Hepatocyte (in vitro differentiated cells): ENCODE results near the gene TTC8. TPM values are rescaled to one million over a fixed set of nuclear protein-coding genes. Genes with fewer than 3 reads are reported as not detected.

Experiments used
- DNase-seq: peaks from one replicate; pipeline ENCODE4 v3.0.0-alpha.2; 2016; ENCODE audit warnings: low spot score
- H2AFZ ChIP-seq: fragments of 200-600 bp; sonication (generic); 2 replicates; pipeline ENCODE4 v1.6.0; 2016; ENCODE audit warnings: antibody characterized with exemption, mild to moderate bottlenecking
- H3K27ac ChIP-seq: fragments of 200-600 bp; sonication (generic); 2 replicates; pipeline ENCODE4 v1.5.1; 2016; ENCODE audit warnings: mild to moderate bottlenecking
- H3K27me3 ChIP-seq: fragments of 200-600 bp; sonication (generic); 2 replicates; pipeline ENCODE4 v1.6.1; 2016
- H3K36me3 ChIP-seq: fragments of 200-600 bp; sonication (generic); replicated peaks from 2 replicates; pipeline ENCODE4 v1.5.1; 2016; ENCODE audit warnings: low read depth; ENCODE audit not compliant: insufficient read depth
- H3K4me1 ChIP-seq: fragments of 200-600 bp; sonication (generic); 2 replicates; pipeline ENCODE4 v1.5.1; 2016; ENCODE audit warnings: mild to moderate bottlenecking, moderate library complexity; ENCODE audit not compliant: insufficient read depth
- H3K4me2 ChIP-seq: fragments of 200-600 bp; sonication (generic); 2 replicates; pipeline ENCODE4 v1.6.0; 2016
- H3K4me3 ChIP-seq: fragments of 200-600 bp; sonication (generic); 2 replicates; pipeline ENCODE4 v1.5.1; 2016; ENCODE audit warnings: mild to moderate bottlenecking
- H3K79me2 ChIP-seq: fragments of 200-600 bp; sonication (generic); 2 replicates; pipeline ENCODE4 v1.6.0; 2017; ENCODE audit warnings: mild to moderate bottlenecking
- H3K9me2 ChIP-seq: fragments of 200-600 bp; sonication (generic); replicated peaks from 2 replicates; pipeline ENCODE4 v1.6.0; 2017; ENCODE audit warnings: mild to moderate bottlenecking; ENCODE audit not compliant: insufficient read depth
- H3K9me3 ChIP-seq: fragments of 200-600 bp; sonication (generic); 2 replicates; pipeline ENCODE4 v1.5.1; 2016; ENCODE audit warnings: low read depth, mild to moderate bottlenecking
- H4K20me1 ChIP-seq: fragments of 200-600 bp; sonication (generic); 2 replicates; pipeline ENCODE4 v1.6.0; 2016; ENCODE audit warnings: mild to moderate bottlenecking; ENCODE audit not compliant: insufficient read depth, poor library complexity, severe bottlenecking
- EZH2 ChIP-seq: fragments of 200-600 bp; sonication (generic); IDR thresholded peaks from 2 replicates; pipeline ENCODE4 v1.6.1; 2016; ENCODE audit warnings: antibody characterized with exemption, mild to moderate bottlenecking, borderline replicate concordance
- EZH2phosphoT487 ChIP-seq: fragments of 200-600 bp; sonication (generic); IDR thresholded peaks from one replicate; pipeline ENCODE4 v1.6.1; 2018; ENCODE audit warnings: antibody characterized with exemption, mild to moderate bottlenecking, low read depth, moderate library complexity; ENCODE audit not compliant: unreplicated experiment, severe bottlenecking
- WGBS: methylation state at CpG from one replicate; pipeline ENCODE4 v1.1.6; 2016; ENCODE audit warnings: low lambda C conversion rate; ENCODE audit errors: missing lambda C conversion rate; 5-methylcytosine and 5-hydroxymethylcytosine counted together
- polyA plus RNA-seq: library from polyadenylated mRNA; unstranded; fragments of >200 nt; fragmentation: Nextera tagmentation; extraction: Ambion mirVana; gene quantifications from 2 replicates; pipeline ENCODE4 v1.2.1, GENCODE V29; 2016
- total RNA-seq: library from RNA; depleted of rRNA; stranded (reverse); fragments of >200 nt; gene quantifications from 2 replicates; pipeline ENCODE4 v1.2.3, GENCODE V29; 2014
- TF ChIP-seq, protein P1 (sequence below): fragments of 200-600 bp; sonication (generic); IDR thresholded peaks from 2 replicates; pipeline ENCODE4 v1.5.1; 2016; ENCODE audit warnings: antibody characterized with exemption, mild to moderate bottlenecking; ENCODE audit not compliant: poor library complexity

TTC8 gene
- total and polyA plus RNA-seq, 2 experiments from 2014 or later = 23.0 to 25.6 TPM

DNA sequence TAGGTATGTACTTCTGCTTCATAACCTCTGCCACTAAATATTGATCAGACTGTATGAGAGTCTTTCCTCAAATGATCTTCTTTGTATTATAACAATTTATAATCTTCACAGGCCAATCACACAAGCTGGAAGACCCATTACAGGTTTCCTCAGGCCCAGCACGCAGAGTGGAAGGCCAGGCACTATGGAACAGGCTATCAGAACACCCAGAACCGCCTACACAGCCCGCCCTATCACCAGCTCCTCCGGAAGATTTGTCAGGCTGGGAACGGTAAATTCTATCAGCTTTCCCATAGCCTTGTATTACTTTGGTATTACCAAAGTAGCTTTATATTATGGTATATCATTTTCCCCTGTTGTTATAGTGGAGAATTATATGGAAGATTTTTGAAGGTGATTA is 16.5 kb downstream of the TTC8 start:
- H3K27ac ChIP-seq = no peak overlapping the region
- H3K4me1 ChIP-seq = no peaks in the 10 kb centered on the region
- no peak overlapping the region for H3K4me3 ChIP-seq
- TF ChIP-seq EZH2 = no peak
- TF ChIP-seq, protein P1, sequence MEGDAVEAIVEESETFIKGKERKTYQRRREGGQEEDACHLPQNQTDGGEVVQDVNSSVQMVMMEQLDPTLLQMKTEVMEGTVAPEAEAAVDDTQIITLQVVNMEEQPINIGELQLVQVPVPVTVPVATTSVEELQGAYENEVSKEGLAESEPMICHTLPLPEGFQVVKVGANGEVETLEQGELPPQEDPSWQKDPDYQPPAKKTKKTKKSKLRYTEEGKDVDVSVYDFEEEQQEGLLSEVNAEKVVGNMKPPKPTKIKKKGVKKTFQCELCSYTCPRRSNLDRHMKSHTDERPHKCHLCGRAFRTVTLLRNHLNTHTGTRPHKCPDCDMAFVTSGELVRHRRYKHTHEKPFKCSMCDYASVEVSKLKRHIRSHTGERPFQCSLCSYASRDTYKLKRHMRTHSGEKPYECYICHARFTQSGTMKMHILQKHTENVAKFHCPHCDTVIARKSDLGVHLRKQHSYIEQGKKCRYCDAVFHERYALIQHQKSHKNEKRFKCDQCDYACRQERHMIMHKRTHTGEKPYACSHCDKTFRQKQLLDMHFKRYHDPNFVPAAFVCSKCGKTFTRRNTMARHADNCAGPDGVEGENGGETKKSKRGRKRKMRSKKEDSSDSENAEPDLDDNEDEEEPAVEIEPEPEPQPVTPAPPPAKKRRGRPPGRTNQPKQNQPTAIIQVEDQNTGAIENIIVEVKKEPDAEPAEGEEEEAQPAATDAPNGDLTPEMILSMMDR = no peak
- TF ChIP-seq EZH2phosphoT487 = no peak
- H3K9me3 ChIP-seq = no peaks in the 10 kb centered on the region
- no peaks in the 10 kb centered on the region for H3K79me2 ChIP-seq
- no peaks in the 10 kb centered on the region for H3K36me3 ChIP-seq
- H3K9me2 ChIP-seq = no peaks in the 10 kb centered on the region
- no peaks in the 10 kb centered on the region for H3K27me3 ChIP-seq
- H4K20me1 ChIP-seq = no peaks in the 10 kb centered on the region
- H3K4me2 ChIP-seq = no peak overlapping the region
- DNase-seq = no peak
- WGBS = 97% methylated on average over 5 of the region's 5 CpGs
- no peak overlapping the region for H2AFZ ChIP-seq

DNA sequence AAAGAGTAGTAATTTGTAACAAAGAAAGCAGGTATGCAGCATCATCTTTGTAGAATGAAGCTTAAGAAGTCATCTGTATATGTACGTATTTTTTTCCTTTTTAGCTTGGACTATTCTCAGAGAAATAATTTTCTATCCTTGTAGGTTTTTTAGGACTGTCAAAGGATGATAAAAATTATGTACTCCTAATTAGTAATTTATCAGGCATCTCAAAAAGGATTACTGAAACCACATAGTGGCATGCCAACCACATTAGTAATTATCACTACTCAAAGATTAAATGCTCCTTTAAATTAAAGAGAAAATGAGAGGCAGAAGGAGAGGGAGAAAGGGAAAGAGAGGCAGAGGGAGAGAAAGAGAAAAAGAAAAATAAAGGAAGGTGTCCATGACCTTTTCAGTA is 17.3 kb downstream of the TTC8 start:
- H3K36me3 ChIP-seq = no peaks in the 10 kb centered on the region
- DNase-seq = no peak
- no peak overlapping the region for H3K27ac ChIP-seq
- no peaks in the 10 kb centered on the region for H4K20me1 ChIP-seq
- H3K79me2 ChIP-seq = no peaks in the 10 kb centered on the region
- H3K9me2 ChIP-seq = no peaks in the 10 kb centered on the region
- no peak overlapping the region for H3K4me2 ChIP-seq
- H3K4me1 ChIP-seq = no peaks in the 10 kb centered on the region
- H3K4me3 ChIP-seq = no peak overlapping the region
- H2AFZ ChIP-seq = no peak overlapping the region
- 88% methylated on average over 1 of the region's 1 CpG for WGBS
- H3K9me3 ChIP-seq = no peaks in the 10 kb centered on the region
- H3K27me3 ChIP-seq = no peaks in the 10 kb centered on the region
- TF ChIP-seq EZH2phosphoT487 (no peak), EZH2 (no peak)
- TF ChIP-seq, protein P1 = no peak

DNA sequence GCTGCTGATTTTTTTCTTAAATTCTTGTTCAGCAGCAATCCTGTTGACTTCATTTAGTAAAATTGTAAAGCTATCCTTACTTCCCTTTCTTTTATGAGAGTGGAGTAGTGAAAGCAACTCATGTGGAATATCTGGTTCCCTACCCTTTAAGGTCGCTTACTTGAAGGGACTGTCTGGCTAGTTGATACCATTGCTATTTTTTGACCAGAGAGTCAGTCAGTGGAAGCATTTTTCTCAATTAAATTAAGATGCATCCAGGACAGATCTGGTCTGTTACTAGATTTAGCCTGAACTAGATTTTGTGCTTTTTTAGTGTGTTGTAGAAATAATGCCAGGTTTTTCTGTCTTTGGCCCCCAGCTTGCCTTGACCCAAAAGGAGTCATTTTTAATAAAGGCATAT is 18.0 kb downstream of the TTC8 start:
- Histone ChIP-seq H3K27ac (no peak overlapping the region), H3K9me3 (no peaks in the 10 kb centered on the region), H3K4me3 (no peak overlapping the region), H3K4me1 (no peaks in the 10 kb centered on the region), H3K4me2 (no peak overlapping the region), H2AFZ (no peak overlapping the region), H3K9me2 (no peaks in the 10 kb centered on the region), H3K36me3 (no peaks in the 10 kb centered on the region), H4K20me1 (no peaks in the 10 kb centered on the region), H3K27me3 (no peaks in the 10 kb centered on the region), H3K79me2 (no peaks in the 10 kb centered on the region)
- WGBS = 100% methylated on average over 1 of the region's 1 CpG
- no peak for DNase-seq
- TF ChIP-seq, protein P1 = no peak
- TF ChIP-seq EZH2phosphoT487 (no peak), EZH2 (no peak)

DNA sequence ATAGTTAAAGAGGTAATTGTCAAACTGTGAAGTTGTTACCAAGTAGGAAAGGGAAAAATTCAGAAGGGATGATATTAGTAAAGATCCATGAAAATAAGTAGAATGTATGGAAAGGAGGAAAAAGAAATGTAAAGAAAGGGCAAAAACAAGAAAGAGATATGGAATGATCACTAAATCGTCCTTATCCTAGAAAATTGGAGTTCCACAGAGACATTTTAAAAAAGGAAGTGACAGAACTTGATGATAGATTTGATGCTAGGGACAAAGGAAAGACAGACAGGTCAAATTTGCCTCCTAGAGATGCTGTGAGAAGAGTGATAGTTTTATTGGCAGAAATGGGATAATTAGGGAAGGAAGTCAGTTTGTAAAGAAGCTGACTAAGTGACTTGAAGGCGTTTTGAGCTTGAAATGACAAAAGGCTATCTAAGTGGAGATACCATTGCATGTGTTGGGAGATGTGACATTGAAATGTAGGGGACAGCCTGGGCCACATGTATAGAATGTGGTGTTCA is 20.6 kb downstream of the TTC8 start:
- TF ChIP-seq EZH2 (no peak), EZH2phosphoT487 (no peak)
- TF ChIP-seq, protein P1 = no peak
- WGBS = 92% methylated on average over 2 of the region's 2 CpGs
- DNase-seq = no peak
- Histone ChIP-seq H3K9me2 (no peaks in the 10 kb centered on the region), H2AFZ (no peak overlapping the region), H3K27me3 (no peaks in the 10 kb centered on the region), H3K79me2 (no peaks in the 10 kb centered on the region), H3K36me3 (no peaks in the 10 kb centered on the region), H3K4me1 (no peaks in the 10 kb centered on the region), H3K9me3 (no peaks in the 10 kb centered on the region), H4K20me1 (no peaks in the 10 kb centered on the region), H3K4me3 (no peak overlapping the region), H3K4me2 (no peak overlapping the region), H3K27ac (no peak overlapping the region)
